Aorta (tissue), 5 donors: ENCODE data around the gene TMEM233. TPM values are rescaled to one million over a fixed set of nuclear protein-coding genes. Genes with fewer than 3 reads are reported as not detected.
A peak's percentile ranks its signal among the peaks of the same experiment; 100 is the strongest.

Source experiments
- ATAC-seq: fragments of 200-7000 bp; cut with Tn5 transposase; one replicate; pipeline ENCODE4 v1.9.1; 2022; ENCODE audit warnings: moderate library complexity; ENCODE audit not compliant: low FRiP score
- DNase-seq, 2 donors: peaks; one replicate each; pipeline ENCODE4 v3.0.0-alpha.2; 2020
- H3K27ac ChIP-seq, 2 donors: one replicate each; pipeline ENCODE4 v1.5.1; 2013; ENCODE audit warnings: low read length in 2 of 2, mild to moderate bottlenecking in 2 of 2, moderate library complexity in 2 of 2, control low read depth in 1 of 2, inconsistent platforms in 1 of 2, low read depth in 1 of 2
- H3K27me3 ChIP-seq, 2 donors: one replicate each; pipeline ENCODE4 v1.6.1; 2013; ENCODE audit warnings: control low read depth in 1 of 2, low read length in 1 of 2, mild to moderate bottlenecking in 1 of 2, moderate library complexity in 1 of 2; ENCODE audit not compliant: insufficient read depth in 2 of 2, control insufficient read depth in 1 of 2
- H3K36me3 ChIP-seq, 2 donors: one replicate each; pipeline ENCODE4 v1.6.1; 2013; ENCODE audit warnings: control low read depth in 1 of 2, low read length in 1 of 2, mild to moderate bottlenecking in 1 of 2; ENCODE audit not compliant: insufficient read depth in 2 of 2, control insufficient read depth in 1 of 2
- H3K4me1 ChIP-seq, 2 donors: one replicate each; pipeline ENCODE4 v1.6.1; 2013; ENCODE audit warnings: low read length in 2 of 2, control low read depth in 1 of 2, mild to moderate bottlenecking in 1 of 2, moderate library complexity in 1 of 2; ENCODE audit not compliant: insufficient read depth in 2 of 2, control insufficient read depth in 1 of 2
- H3K4me3 ChIP-seq, 2 donors: one replicate each; pipeline ENCODE4 v1.5.1; 2013; ENCODE audit warnings: low read length in 2 of 2, control low read depth in 1 of 2, mild to moderate bottlenecking in 1 of 2
- H3K9me3 ChIP-seq: one replicate; pipeline ENCODE4 v1.6.1; 2013; ENCODE audit warnings: mild to moderate bottlenecking, low read length; ENCODE audit not compliant: control insufficient read depth
- WGBS, 2 donors: extraction: QIAGEN DNeasy Blood & Tissue Kit; methylation state at CpG; one replicate each; pipeline ENCODE4 v1.1.7; 2013; 5-methylcytosine and 5-hydroxymethylcytosine counted together
- intact Hi-C, 2 donors: fragments of 100-400 bp; cut with DNase I; formaldehyde crosslinking; loops; one replicate each; pipeline versions ENCODE4 v1.14.2 to v1.15.0; 2022
- polyA plus RNA-seq, 2 donors: library from polyadenylated mRNA; stranded (reverse); fragments of 200-250 nt; gene quantifications; one replicate each; pipeline ENCODE4 v1.2.3, GENCODE V29; 2013
- total RNA-seq, 2 donors: library from RNA; stranded (reverse); fragmentation: NEBNext Ultra II Directional; extraction: Animal tissue kit (Norgen Biotek cat#: 25700); gene quantifications; one replicate each; pipeline ENCODE4 v1.2.1, GENCODE V29; 2021
- donor health status: healthy with polysubstance abuse.
- donor health status: Bipolar disorder and iron deficiency.
- donor health status: DM: no; HTN: no; CAD: no.
- donor health status: DM: no; HTN: no; CAD: no.
- donor health status: DM: yes; HTN: yes; CAD: no.

Gene TMEM233
- total and polyA plus RNA-seq, 4 donors, result 1.0 to 2.5 TPM; not detected in 2

- peaks cover 1% of the 10 kb centered on the region for H3K9me3 ChIP-seq
- H3K4me1 ChIP-seq, result no peaks in the 10 kb centered on the region
- H3K27me3 ChIP-seq, result no peaks in the 10 kb centered on the region
- no peak overlapping the region for H3K27ac ChIP-seq
- no peak for DNase-seq
- 31 to 35% methylated on average over 6 of the region's 6 CpGs for WGBS, 2 donors
- intact Hi-C loops, result no loop called here
- no peaks in the 10 kb centered on the region for H3K36me3 ChIP-seq
- H3K4me3 ChIP-seq, result no peak overlapping the region
- no peak for ATAC-seq
These were observed 65.8 kb downstream of the TMEM233 start for GRCh38 chr12:119659289-119659897.

DNA sequence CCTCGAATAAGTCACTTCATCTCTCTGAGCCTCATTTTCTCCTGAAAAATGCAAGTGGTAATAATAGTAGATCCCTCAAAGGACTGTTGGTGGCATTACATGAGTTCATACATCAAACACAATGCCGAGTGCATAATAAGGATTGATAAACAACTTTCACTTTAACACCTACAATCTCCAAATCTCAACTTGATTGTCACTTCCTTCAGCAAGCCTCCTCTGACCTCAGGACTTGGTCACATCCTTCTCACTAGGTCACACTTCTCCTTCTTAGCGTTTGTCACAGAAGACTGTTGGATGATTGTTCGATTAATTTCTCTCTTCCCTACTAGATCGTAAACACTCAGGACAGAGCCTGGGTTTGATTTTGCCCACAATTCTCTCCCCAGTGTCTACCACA is 66.5 kb downstream of the TMEM233 start:
- DNase-seq (no peak), ATAC-seq (no peak)
- H3K4me3 ChIP-seq, result no peak overlapping the region
- H3K36me3 ChIP-seq, result no peaks in the 10 kb centered on the region
- intact Hi-C loops, result no loop called here
- H3K27ac ChIP-seq, result no peak overlapping the region
- H3K4me1 ChIP-seq, result no peaks in the 10 kb centered on the region
- 79 to 86% methylated on average over 5 of the region's 5 CpGs for WGBS, 2 donors
- no peaks in the 10 kb centered on the region for H3K9me3 ChIP-seq
- H3K27me3 ChIP-seq, result no peaks in the 10 kb centered on the region

- Histone ChIP-seq H3K36me3 (no peaks in the 10 kb centered on the region), H3K4me3 (no peak overlapping the region), H3K4me1 (no peaks in the 10 kb centered on the region), H3K27me3 (no peaks in the 10 kb centered on the region), H3K27ac (no peak overlapping the region), H3K9me3 (no peaks in the 10 kb centered on the region)
- DNase-seq (no peak), ATAC-seq (no peak)
- intact Hi-C loops, result no loop called here
- WGBS, 2 donors, result 52 to 60% methylated on average over 4 of the region's 4 CpGs
These were observed 68.3 kb downstream of the TMEM233 start for GRCh38 chr12:119661882-119662281.

DNA sequence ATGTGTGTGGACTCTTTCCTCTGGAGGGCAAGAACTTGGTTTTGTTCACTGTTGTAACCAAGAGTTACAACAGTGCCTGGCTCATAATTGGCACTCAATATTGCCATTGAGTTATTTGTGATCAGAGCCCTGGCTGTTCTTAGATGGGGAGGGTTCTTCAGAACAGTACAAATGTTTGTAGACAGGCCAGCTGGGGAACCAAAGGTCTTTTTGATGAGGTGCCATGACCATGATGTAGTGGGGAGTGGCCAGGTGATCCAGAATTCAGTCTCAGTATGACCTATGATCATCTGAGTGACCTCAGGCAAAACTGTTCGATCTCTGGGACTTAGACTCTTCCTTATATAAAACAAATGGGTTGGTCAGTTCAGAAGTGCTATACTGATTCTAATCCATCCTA is 71.1 kb downstream of the TMEM233 start:
- Histone ChIP-seq H3K4me3 (no peak overlapping the region), H3K4me1 (no peaks in the 10 kb centered on the region), H3K27ac (no peak overlapping the region), H3K36me3 (no peaks in the 10 kb centered on the region), H3K9me3 (no peaks in the 10 kb centered on the region), H3K27me3 (no peaks in the 10 kb centered on the region)
- ATAC-seq (no peak), DNase-seq (no peak)
- 76 to 81% methylated on average over 1 of the region's 1 CpG for WGBS, 2 donors
- intact Hi-C loops, result no loop called here

DNA sequence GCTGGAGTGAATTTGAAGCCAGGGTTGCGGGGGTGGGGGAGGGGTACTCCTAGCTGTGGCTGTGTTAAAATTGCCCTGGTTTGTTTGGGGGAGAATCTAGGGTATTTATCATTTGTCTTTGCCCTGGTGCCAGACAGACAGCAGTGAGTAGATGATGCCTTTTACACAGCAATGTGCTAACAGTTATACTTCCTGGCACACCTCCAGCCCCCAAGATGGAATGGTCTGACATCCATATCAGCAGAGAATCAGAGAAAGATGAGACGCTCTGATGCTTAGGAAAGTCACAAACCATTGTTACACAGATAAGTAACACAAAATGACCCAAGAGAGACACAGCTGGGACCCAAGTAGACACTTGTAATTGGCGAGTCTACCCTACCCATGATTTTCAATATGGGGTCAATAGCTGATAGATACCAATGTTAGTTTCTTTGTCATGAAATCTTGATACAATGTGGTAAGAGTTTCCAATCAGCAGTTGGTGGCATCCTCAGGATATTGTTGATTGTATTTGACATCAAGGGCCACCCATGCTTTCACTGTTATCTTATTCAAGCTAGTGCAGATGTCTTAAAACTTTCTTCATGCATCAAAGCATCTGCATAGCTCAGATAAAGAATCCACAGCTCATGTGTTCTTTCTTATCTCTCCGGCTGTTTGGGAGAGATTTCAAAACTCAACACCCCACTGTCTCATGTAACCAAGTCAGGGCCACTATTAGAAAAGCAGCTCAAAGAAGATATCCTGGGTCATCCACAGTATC is 71.8 kb downstream of the TMEM233 start:
- intact Hi-C loops, result no loop called here
- Histone ChIP-seq H3K27ac (no peak overlapping the region), H3K4me3 (no peak overlapping the region), H3K36me3 (no peaks in the 10 kb centered on the region), H3K9me3 (no peaks in the 10 kb centered on the region), H3K27me3 (no peaks in the 10 kb centered on the region), H3K4me1 (no peaks in the 10 kb centered on the region)
- 90 to 92% methylated on average over 4 of the region's 4 CpGs for WGBS, 2 donors
- DNase-seq (no peak), ATAC-seq (no peak)

DNA sequence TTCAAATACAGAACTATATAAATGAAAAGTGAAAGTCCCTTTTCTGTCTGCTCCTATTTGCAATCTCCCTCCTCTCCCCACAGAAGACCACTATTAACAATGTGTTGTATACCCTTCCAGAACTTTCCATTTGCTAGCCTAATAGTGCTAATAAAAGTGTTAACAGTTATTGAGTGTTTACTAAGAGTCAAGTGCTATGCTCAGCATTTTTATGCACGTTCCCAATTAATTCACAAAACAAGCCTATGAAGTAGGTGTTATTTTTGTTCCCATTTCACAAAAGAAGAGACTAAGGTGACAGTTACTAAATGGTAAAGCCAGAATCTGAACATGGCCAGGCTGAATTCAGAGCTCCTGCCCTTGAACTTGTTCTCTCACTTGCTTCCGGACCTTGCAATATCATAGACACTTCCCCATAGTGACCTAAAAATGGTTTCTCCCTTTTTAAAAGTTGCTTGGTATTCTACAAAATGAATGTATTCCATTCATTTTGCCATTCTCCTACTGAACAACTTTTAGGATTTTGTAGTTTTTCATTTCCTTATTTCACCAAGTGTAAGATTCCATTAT is 72.7 kb downstream of the TMEM233 start:
- DNase-seq (no peak), ATAC-seq (no peak)
- intact Hi-C loops, result no loop called here
- Histone ChIP-seq H3K9me3 (no peaks in the 10 kb centered on the region), H3K27me3 (no peaks in the 10 kb centered on the region), H3K27ac (no peak overlapping the region), H3K4me3 (no peak overlapping the region), H3K4me1 (no peaks in the 10 kb centered on the region), H3K36me3 (no peaks in the 10 kb centered on the region)
- WGBS, 2 donors, result 69 to 82% methylated on average over 2 of the region's 2 CpGs

GRCh38 chr12:119666900-119667576 is 73.5 kb downstream of the TMEM233 start:
- H3K36me3 ChIP-seq, result no peaks in the 10 kb centered on the region
- no peaks in the 10 kb centered on the region for H3K4me1 ChIP-seq
- no peaks in the 10 kb centered on the region for H3K27me3 ChIP-seq
- intact Hi-C loops, result no loop called here
- peak; percentile 6 for ATAC-seq
- H3K9me3 ChIP-seq, result no peaks in the 10 kb centered on the region
- no peak overlapping the region for H3K27ac ChIP-seq
- no peak for DNase-seq
- WGBS, 2 donors, result 16 to 18% methylated on average over 9 of the region's 9 CpGs
- peak overlapping the region; percentile 37 to 56 for H3K4me3 ChIP-seq

GRCh38 chr12:119667577-119668323 is 74.2 kb downstream of the TMEM233 start, which contains the start of gene PRKAB1:
Gene PRKAB1, plus strand, starts transcription at chr12:119668133. Its CDS starts 112 bp downstream, at chr12:119668245.
- no peaks in the 10 kb centered on the region for H3K27me3 ChIP-seq
- no peaks in the 10 kb centered on the region for H3K9me3 ChIP-seq
- no peaks in the 10 kb centered on the region for H3K4me1 ChIP-seq
- H3K36me3 ChIP-seq, result no peaks in the 10 kb centered on the region
- DNase-seq (peak; percentile 97 to 98), ATAC-seq (peak; percentile 99)
- peak within 1 kb of the TSS; percentile 70 to 72 for H3K4me3 ChIP-seq
- peak within 1 kb of the TSS; percentile 10 to 49 for H3K27ac ChIP-seq
- WGBS, 2 donors, result 0% methylated on average over 67 to 69 of the region's 69 CpGs
- intact Hi-C loops, result no loop called here
